ENCODE data around the gene PTPN2.

Gene PTPN2

DNA sequence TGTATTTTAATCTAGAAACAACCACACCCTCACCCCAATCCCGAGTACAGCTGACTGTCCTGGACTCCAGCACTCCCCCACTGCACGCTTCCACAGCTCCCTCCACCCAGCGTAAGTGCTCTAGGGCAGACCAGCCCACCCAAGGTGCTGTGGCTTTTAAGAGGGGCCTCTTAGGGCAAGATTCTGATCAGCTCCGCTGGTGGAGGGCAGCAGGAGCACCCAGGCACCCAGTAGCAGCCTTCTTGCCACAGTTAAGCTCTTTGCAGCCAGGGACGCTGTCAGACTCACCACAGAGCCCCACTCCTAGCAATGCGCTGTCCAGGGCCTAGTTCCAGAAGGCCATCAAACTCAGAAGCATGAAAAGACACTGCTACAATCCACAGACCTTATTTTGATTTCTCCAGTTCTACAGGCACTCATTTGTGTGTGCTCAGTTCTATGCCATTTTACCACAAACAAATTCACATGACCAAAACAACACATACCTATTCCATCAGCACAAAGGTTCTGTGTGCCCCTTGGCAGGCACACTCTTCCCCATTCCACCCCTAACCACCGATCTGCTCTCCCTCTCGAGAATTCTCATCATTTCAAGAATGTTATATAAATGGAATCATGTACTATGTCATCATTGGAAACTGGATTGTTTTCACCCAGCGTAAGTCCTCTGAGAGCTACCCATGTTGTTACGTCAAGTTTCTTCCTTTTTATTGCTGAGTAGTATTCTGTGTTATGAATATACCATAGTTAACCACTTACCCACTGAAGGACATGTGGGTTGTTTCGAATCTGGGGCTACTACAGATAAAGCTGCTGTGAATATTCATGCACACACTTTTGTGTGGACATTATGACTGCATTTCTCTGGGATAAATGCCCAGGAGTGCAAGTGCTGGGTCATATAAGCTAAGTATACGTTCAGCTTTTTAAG, 40.4 kb downstream of the PTPN2 start:
- ATAC-seq = peak; percentile 41

DNA sequence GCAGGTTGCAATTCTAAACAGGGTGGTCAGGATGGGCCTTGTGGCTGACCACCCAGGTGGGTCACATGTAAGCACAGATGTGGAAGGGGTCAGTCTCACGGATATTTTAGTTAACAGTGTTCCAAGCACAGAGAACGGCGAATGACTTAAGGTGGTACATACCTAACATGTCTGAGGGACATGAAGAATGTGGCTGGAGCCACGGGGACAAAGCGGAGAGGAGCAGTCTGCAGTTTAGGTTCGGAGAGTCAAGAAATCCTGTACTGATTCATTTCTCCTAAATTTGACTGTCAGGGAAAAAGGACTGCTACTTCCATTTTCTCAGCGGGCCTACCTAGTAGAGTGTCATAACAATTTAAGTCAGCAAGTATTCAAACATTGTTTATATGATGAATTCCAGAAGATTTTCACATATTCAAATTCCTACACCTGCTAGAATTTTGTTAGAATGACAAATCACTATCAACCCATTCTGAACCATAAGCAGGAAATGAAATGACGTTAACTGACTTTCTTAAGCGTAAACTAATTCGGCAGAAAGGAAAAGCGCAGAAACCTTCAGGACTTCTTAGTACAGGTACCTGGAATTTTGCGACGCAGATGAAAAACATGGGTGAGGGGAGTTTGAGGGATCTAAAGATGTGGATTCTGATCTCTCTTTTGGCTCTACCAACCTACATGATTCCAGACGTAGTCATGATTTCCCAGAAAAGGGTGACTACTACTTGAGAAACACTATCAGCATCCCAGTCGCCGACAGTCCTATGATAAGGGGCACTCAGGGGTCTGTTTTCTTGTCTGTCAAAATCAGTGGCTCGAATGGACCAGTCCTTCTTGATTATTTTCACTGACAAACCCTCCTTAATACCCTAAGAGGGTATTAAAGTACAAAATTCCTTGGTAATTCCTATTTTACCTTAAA, 41.3 kb downstream of the PTPN2 start:
- no peak for ATAC-seq
- no peak for TF ChIP-seq SNAI2 (CRISPR knock-in tag; IDR thresholded peaks at IDR 0.05)
- no peak for TF ChIP-seq TOX (CRISPR knock-in tag; IDR thresholded peaks at IDR 0.05; ENCODE audit: borderline replicate concordance)
- no peak for TF ChIP-seq ZNF8 (CRISPR knock-in tag; IDR thresholded peaks at IDR 0.05)
- TF ChIP-seq ISL1 (CRISPR knock-in tag; IDR thresholded peaks at IDR 0.05) = no peak
- TF ChIP-seq, protein P1, sequence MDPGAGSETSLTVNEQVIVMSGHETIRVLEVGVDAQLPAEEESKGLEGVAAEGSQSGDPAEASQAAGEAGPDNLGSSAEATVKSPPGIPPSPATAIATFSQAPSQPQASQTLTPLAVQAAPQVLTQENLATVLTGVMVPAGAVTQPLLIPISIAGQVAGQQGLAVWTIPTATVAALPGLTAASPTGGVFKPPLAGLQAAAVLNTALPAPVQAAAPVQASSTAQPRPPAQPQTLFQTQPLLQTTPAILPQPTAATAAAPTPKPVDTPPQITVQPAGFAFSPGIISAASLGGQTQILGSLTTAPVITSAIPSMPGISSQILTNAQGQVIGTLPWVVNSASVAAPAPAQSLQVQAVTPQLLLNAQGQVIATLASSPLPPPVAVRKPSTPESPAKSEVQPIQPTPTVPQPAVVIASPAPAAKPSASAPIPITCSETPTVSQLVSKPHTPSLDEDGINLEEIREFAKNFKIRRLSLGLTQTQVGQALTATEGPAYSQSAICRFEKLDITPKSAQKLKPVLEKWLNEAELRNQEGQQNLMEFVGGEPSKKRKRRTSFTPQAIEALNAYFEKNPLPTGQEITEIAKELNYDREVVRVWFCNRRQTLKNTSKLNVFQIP (CRISPR knock-in tag; IDR thresholded peaks at IDR 0.05; ENCODE audit: borderline replicate concordance, low read depth) = no peak
- TF ChIP-seq ZFP30 (CRISPR knock-in tag; IDR thresholded peaks at IDR 0.05) = no peak
- TF ChIP-seq ZFP3 (CRISPR knock-in tag; IDR thresholded peaks at IDR 0.05) = no peak
- TF ChIP-seq ZC3H10 (CRISPR knock-in tag; IDR thresholded peaks at IDR 0.05) = no peak
- TF ChIP-seq PPARA (CRISPR knock-in tag; IDR thresholded peaks at IDR 0.05; ENCODE audit: borderline replicate concordance) = no peak
- no peak for TF ChIP-seq ARNTL (CRISPR knock-in tag; IDR thresholded peaks at IDR 0.05; ENCODE audit: borderline replicate concordance, low read depth)
- no peak for TF ChIP-seq ZNF565 (CRISPR knock-in tag; conservative IDR thresholded peaks at IDR 0.05; ENCODE audit: low read depth)
- TF ChIP-seq, protein P2, sequence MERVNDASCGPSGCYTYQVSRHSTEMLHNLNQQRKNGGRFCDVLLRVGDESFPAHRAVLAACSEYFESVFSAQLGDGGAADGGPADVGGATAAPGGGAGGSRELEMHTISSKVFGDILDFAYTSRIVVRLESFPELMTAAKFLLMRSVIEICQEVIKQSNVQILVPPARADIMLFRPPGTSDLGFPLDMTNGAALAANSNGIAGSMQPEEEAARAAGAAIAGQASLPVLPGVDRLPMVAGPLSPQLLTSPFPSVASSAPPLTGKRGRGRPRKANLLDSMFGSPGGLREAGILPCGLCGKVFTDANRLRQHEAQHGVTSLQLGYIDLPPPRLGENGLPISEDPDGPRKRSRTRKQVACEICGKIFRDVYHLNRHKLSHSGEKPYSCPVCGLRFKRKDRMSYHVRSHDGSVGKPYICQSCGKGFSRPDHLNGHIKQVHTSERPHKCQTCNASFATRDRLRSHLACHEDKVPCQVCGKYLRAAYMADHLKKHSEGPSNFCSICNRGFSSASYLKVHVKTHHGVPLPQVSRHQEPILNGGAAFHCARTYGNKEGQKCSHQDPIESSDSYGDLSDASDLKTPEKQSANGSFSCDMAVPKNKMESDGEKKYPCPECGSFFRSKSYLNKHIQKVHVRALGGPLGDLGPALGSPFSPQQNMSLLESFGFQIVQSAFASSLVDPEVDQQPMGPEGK (CRISPR knock-in tag; IDR thresholded peaks at IDR 0.05; ENCODE audit: borderline replicate concordance) = no peak

More for the DNA sequence above, 40.4 kb downstream of the PTPN2 start:
- no peak for TF ChIP-seq ZNF565 (CRISPR knock-in tag; conservative IDR thresholded peaks at IDR 0.05; ENCODE audit: low read depth)
- no peak for TF ChIP-seq ARNTL (CRISPR knock-in tag; IDR thresholded peaks at IDR 0.05; ENCODE audit: borderline replicate concordance, low read depth)
- no peak for TF ChIP-seq ZFP3 (CRISPR knock-in tag; IDR thresholded peaks at IDR 0.05)
- TF ChIP-seq ZC3H10 (CRISPR knock-in tag; IDR thresholded peaks at IDR 0.05) = no peak
- TF ChIP-seq, protein P1 (CRISPR knock-in tag; IDR thresholded peaks at IDR 0.05; ENCODE audit: borderline replicate concordance, low read depth) = no peak
- TF ChIP-seq, protein P3, sequence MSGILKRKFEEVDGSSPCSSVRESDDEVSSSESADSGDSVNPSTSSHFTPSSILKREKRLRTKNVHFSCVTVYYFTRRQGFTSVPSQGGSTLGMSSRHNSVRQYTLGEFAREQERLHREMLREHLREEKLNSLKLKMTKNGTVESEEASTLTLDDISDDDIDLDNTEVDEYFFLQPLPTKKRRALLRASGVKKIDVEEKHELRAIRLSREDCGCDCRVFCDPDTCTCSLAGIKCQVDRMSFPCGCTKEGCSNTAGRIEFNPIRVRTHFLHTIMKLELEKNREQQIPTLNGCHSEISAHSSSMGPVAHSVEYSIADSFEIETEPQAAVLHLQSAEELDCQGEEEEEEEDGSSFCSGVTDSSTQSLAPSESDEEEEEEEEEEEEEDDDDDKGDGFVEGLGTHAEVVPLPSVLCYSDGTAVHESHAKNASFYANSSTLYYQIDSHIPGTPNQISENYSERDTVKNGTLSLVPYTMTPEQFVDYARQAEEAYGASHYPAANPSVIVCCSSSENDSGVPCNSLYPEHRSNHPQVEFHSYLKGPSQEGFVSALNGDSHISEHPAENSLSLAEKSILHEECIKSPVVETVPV (CRISPR knock-in tag; IDR thresholded peaks at IDR 0.05) = no peak
- TF ChIP-seq ISL1 (CRISPR knock-in tag; IDR thresholded peaks at IDR 0.05) = no peak
- TF ChIP-seq TOX (CRISPR knock-in tag; IDR thresholded peaks at IDR 0.05; ENCODE audit: borderline replicate concordance) = no peak
- TF ChIP-seq, protein P2 (CRISPR knock-in tag; IDR thresholded peaks at IDR 0.05; ENCODE audit: borderline replicate concordance) = no peak
- TF ChIP-seq ZFP30 (CRISPR knock-in tag; IDR thresholded peaks at IDR 0.05) = no peak
- no peak for TF ChIP-seq CSDC2 (CRISPR knock-in tag; IDR thresholded peaks at IDR 0.05)
- no peak for TF ChIP-seq TCF4 (CRISPR knock-in tag; IDR thresholded peaks at IDR 0.05; ENCODE audit: borderline replicate concordance)
- no peak for TF ChIP-seq ESRRG (CRISPR knock-in tag; IDR thresholded peaks at IDR 0.05)
- TF ChIP-seq, protein P4, sequence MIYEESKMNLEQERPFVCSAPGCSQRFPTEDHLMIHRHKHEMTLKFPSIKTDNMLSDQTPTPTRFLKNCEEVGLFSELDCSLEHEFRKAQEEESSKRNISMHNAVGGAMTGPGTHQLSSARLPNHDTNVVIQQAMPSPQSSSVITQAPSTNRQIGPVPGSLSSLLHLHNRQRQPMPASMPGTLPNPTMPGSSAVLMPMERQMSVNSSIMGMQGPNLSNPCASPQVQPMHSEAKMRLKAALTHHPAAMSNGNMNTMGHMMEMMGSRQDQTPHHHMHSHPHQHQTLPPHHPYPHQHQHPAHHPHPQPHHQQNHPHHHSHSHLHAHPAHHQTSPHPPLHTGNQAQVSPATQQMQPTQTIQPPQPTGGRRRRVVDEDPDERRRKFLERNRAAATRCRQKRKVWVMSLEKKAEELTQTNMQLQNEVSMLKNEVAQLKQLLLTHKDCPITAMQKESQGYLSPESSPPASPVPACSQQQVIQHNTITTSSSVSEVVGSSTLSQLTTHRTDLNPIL (CRISPR knock-in tag; IDR thresholded peaks at IDR 0.05; ENCODE audit: low read depth) = no peak
- no peak for TF ChIP-seq GLIS3 (CRISPR knock-in tag; IDR thresholded peaks at IDR 0.05)
- no peak for TF ChIP-seq ZNF70 (CRISPR knock-in tag; IDR thresholded peaks at IDR 0.05)
- TF ChIP-seq OSR1 (CRISPR knock-in tag; IDR thresholded peaks at IDR 0.05) = no peak
- TF ChIP-seq, protein P5, sequence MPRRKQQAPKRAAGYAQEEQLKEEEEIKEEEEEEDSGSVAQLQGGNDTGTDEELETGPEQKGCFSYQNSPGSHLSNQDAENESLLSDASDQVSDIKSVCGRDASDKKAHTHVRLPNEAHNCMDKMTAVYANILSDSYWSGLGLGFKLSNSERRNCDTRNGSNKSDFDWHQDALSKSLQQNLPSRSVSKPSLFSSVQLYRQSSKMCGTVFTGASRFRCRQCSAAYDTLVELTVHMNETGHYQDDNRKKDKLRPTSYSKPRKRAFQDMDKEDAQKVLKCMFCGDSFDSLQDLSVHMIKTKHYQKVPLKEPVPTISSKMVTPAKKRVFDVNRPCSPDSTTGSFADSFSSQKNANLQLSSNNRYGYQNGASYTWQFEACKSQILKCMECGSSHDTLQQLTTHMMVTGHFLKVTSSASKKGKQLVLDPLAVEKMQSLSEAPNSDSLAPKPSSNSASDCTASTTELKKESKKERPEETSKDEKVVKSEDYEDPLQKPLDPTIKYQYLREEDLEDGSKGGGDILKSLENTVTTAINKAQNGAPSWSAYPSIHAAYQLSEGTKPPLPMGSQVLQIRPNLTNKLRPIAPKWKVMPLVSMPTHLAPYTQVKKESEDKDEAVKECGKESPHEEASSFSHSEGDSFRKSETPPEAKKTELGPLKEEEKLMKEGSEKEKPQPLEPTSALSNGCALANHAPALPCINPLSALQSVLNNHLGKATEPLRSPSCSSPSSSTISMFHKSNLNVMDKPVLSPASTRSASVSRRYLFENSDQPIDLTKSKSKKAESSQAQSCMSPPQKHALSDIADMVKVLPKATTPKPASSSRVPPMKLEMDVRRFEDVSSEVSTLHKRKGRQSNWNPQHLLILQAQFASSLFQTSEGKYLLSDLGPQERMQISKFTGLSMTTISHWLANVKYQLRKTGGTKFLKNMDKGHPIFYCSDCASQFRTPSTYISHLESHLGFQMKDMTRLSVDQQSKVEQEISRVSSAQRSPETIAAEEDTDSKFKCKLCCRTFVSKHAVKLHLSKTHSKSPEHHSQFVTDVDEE (CRISPR knock-in tag; IDR thresholded peaks at IDR 0.05) = no peak
